Measurements from ENCODE around the gene FALEC. TPM values are rescaled to one million over a fixed set of nuclear protein-coding genes. Genes with fewer than 3 reads are reported as not detected.
A peak's percentile ranks its signal among the peaks of the same experiment; 100 is the strongest.

FALEC gene
- total and polyA plus RNA-seq, 9 of the 15 experiments (the other 6 are each of a cell fraction or from before 2014, with no cell fraction given), result 0.15 to 1.8 (median 0.53) TPM; not detected in 5

- no peak for TF ChIP-seq CHD7 (IDR thresholded peaks at IDR 0.05; ENCODE audit: low read depth, low read length)
- TF ChIP-seq, protein P1, sequence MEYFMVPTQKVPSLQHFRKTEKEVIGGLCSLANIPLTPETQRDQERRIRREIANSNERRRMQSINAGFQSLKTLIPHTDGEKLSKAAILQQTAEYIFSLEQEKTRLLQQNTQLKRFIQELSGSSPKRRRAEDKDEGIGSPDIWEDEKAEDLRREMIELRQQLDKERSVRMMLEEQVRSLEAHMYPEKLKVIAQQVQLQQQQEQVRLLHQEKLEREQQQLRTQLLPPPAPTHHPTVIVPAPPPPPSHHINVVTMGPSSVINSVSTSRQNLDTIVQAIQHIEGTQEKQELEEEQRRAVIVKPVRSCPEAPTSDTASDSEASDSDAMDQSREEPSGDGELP (CRISPR knock-in tag; IDR thresholded peaks at IDR 0.05; ENCODE audit: borderline replicate concordance), result 0 out of 2 replicates have a peak, but pooled peaks have one; percentile 15
- no peak for TF ChIP-seq HINFP (tag; conservative IDR thresholded peaks at IDR 0.05; ENCODE audit: low read depth)
These were observed 1.3 kb upstream of the FALEC start (continued) for GRCh38 chr1:150514260-150514659.

All from K562 (cell line).